GM21515 (cell line): ENCODE measurements around the gene SKA2.
"Not testable (repeated sequence)": the region's sequence is repeated elsewhere in the genome, so short reads cannot be mapped to it uniquely, and the experiment has no call there.

Source experiments
- ATAC-seq: cut with Tn5 transposase; IDR thresholded peaks from one replicate; pipeline ENCODE4 v1.9.1; 2021; ENCODE audit not compliant: unreplicated experiment

SKA2 gene, protein sequence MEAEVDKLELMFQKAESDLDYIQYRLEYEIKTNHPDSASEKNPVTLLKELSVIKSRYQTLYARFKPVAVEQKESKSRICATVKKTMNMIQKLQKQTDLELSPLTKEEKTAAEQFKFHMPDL

DNA sequence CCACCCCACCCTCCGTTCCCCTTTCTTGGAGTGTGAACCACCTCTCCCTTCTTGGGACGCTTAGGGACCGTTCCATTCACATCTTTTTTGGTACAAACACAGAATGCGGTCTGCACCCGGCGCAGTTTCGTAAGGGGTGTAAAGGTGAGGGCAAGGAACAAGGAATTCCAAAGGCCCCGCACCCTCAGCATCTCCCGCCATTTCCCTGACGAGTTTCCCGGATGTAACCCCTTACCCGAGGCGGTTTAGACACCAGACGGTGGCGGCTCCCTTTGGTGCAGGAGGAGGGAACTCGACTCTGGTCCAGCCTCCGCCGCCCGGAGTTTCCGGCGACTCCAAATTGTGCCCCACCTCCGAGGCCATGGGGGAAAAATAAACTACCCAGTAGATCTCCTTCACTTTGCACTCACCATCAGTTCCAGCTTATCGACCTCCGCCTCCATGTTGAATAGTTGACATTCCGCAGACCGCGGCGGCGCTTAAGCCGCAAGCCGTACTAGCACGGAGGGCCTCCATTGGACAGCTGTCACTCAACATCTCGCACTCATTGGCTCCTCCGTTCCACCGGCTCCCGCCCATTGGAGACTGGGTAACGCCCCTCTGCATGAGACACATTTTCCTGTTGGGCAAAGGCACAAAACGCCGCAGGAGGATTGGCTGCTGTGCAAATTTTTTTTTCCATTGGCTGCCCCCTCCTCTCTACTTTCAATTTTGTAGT is at the start of gene SKA2:
Gene SKA2, minus strand, starts transcription at position 466 of the 718 bp plus-strand sequence. Its CDS starts 23 bp downstream, at position 443.
- peak; percentile 82 for ATAC-seq

DNA sequence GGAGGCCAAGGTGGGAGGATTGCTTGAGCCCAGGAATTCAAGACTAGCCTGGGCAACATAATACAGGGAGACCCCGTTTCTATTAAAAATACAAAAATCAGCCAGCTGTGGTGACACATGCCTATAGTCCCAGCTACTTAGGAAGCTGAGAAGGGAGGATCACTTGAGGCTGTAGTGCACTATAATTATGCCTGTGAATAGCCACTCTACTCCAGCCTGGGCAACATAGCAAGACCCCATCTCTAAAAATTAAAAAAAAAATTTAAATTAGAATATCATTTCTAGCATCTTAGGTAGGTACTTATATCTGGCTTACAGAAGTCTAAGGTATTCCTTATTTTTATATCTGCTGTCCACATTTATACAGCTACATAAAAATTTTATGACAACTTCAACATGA is 47.3 kb upstream of the SKA2 start:
- ATAC-seq: no peak

DNA sequence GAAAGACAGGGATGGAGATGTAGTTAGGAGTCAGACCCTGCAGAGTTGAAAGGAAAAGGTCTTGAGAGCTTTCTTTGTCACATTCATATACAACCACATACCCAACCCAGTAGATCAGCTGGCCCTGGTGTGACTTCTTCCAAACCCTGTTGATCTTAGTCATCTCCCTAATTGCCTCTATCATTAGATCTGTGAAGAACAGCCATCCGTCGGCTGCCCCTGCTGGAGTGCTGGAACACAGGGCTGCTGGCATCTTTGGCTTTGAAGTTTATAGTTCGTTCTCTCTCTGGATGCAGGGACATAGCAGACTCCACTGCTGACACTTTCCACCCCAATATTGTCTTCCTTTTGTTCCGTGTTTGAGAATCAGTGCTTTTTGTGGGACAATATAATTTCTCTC is 44.4 kb upstream of the SKA2 start:
- ATAC-seq: no peak

DNA sequence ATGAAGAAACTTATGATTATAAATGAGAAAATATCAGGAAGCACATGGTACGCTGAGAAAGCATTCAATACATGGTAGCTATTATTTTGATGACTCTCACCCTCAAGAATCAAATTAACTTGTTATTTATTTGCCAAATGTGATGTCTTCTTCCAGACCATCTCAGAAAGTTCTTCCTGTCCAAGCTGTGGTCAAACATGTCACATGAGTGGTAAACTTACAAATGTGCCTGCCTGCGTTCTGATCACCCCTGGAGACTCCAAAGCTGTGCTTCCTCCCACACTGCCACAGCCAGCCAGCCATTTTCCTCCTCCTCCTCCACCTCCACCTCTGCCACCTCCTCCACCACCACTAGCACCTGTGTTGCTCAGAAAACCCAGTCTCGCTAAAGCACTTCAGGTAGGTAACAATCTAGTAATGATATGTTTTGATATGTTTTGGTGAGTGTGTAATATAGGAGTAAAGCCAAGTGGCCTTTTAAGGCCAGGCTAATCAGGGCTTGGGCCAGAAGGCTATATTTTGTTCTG is 38.4 kb upstream of the SKA2 start:
- no peak for ATAC-seq

DNA sequence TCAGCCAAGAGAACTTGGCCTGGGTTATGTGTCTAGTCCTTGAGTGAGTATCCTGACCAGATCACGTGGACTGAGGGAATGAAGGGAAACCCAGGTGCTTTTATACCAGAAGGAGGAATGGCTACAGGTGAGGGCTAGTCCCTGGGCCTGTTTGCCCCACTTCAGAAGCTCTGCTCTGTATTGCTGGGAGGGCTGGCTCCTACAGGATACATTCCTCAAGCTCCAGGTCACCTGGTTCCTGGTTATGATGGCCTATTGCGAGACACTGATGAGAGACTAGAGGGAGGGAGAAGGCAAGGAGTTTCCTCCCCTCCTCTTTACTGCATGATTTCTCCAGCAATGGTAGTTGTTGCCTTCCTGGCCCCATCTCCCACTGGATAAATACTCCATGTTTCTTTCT is 35.8 kb upstream of the SKA2 start:
- ATAC-seq: no peak

DNA sequence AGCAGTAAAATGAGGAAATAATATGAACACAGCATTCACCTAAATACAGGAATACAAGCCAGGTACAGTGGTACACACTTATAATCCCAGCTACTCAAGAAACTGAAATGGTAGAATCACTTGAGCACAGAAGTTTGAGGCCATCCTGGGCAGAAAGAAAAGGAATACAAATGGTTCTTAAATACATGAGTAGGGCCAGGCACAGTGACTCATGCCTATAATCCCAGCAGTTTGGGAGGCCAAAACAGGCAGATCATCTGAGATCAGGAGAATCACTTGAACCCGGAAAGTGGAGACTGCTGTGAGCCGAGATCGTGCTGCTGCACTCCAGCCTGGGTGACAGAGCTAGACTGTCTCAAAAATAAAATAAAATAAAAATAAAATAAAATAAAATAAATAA is 31.9 kb upstream of the SKA2 start:
- ATAC-seq: no peak

DNA sequence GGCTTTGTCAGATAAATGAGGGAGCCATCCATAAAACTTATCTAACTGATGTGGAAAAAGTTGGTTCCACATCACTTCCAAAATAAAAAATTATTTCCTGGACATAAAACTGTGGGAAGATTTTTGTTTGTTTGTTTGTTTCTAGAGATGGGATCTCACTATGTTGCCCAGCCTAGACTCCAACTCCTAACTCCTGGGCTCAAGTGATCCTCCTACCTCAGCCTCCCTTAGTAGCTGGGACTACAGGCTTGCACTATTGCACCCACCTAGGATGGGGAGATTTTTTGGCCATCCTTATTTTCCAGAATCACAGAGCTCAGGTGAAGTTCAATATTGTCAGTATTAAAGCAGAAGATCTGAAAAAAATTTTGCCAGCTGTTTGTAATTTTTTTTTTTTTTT is 31.0 kb upstream of the SKA2 start:
- no peak for ATAC-seq

DNA sequence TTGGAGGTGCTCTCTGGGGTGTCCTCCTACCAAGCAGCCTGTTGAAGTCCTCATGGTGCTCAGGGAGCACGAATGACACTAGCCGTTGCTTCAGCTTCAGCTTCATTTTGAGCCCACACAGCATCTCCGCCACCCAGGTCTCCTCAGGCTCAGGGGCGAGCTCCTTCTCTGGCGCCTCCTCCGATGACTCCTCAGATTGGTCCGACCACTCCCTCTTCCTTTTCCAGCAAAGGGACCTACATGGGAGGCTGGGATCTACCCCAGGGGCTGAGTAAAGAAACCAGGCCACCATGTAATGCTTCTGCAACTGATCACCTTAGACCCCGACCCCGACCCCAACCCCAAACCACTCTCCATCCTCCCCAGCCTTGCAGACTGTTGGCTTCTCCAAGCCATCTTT is 26.5 kb upstream of the SKA2 start:
- ATAC-seq: no peak

DNA sequence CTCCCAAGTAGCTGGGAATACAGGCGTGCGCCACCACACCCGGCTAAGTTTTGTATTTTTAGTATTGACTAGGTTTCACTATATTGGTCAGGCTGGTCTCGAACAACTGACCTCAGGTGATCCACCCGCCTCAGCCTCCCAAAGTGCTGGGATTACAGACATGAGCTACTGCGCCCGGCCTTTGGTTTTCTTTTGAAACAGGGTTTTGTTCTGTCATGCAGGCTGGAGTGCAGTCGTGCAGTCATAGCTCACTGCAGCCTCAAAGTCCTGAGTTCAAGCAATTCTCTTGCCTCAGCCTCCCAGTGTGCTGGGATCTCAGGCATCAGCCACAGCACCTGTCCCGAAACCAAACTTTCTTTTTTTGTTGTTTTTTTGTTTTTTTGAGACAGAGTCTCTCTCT is 25.6 kb upstream of the SKA2 start:
- no peak for ATAC-seq

DNA sequence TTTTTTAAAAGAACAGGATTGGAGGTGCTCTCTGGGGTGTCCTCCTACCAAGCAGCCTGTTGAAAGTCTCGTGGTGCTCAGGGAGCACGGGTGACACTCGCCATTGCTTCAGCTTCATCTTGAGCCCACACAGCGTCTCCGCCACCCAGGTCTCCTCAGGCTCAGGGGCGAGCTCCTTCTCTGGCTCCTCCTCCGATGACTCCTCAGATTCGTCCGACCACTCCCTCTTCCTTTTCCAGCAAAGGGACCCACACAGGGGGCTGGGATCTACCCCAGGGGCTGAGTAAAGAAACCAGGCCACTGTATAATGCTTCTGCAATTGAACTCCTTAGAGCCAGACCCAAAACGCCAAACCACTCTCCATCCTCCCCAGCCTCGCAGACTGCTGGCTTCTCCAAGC is 24.6 kb upstream of the SKA2 start:
- ATAC-seq: not testable (repeated sequence)

DNA sequence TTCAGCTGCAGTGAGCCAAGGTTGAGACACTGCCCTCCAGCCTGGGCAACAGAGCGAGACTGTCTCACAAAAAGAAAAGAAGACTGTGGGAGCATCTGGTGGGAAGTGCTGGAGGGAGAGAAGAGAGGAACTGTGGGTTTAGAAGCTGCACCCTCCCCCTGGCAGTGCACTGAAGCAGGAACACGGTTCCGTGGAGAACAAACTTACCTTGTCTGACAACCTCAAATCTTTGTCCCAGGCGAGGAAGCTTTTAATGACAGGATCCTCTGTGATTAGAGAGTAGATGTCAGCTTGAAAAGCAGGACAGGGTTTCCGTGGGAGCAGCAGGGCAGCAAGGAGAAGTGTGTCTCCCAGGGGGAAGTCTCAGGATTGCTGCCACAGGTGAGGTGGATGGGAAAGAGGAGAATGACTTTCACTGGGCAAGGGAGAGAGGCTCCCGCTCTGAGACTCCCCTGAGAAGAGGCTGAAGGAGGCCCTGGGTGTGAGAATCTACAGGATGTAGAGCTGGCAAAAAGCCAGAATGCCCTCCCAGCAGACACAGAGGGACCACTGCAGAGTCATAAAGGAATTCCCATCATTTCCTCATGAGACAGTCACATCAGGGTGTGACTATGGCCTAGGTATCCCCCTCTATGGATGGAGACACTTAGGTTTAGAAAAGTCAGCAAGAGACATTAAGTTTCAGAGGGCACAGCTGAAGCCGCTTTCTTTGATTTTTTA is 23.4 kb upstream of the SKA2 start:
- ATAC-seq: no peak

DNA sequence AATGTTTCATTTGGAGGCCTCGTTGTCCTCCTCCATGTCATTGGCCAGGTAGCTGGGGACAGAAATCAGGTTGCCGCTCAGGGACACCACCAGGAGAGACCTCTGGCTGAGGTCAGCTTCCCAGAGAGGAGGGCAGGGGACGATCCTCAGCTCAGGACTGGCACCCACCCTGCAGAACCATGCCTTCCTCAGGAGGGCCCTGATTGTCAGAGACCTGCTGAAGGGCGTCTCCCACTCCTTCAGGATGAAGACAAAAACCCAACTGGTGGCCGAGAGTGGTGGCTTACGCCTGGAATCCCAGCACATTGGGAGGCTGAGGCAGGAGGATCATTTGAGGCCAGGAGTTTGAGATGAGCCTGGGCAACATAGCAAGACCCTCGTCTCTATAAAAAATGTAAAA is 20.1 kb upstream of the SKA2 start:
- no peak for ATAC-seq

DNA sequence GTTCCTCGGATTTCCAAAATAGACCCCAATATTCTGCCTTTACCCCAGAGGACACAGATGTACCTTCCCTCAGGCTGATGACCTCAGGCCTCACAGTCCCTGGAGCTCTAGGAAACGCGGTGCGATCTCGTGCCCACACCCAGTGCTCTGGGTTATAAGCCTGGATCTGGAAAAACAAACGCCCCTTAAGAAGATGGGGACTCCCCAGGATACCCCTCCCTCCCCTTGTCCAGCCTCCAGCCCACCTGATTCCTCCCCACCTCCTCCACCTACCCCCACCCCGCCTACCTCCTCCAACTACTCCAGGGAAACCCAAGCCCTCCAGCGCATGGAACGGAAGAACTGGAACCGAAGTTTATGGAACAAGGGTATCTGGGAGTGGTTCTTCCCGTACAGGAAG is 19.7 kb upstream of the SKA2 start:
- ATAC-seq: no peak

DNA sequence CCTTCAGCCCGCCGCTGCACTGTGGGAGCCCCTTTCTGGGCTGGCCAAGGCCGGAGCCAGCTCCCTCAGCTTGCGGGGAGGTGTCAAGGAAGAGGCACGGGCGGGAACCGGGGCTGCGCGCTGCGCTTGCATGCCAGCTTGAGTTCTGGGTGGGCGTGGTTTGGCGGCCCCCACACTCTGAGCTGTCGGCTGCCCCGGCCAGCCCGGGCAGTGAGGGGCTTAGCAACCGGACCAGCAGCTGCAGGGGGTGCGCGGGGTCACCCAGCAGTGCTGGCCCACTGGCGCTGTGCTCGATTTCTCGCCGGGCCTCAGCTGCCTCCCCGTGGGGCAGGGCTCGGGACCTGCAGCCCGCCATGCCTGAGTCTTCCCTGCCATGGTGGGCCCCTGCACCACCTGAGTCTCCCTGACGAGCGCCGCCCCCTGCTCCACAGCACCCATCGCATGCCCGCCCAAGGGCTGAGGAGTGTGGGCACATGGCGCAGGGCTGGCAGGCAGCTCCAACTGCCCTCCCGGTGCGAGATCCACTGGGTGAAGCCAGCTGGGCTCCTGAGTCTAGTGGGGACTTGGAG is 17.5 kb upstream of the SKA2 start:
- no peak for ATAC-seq

DNA sequence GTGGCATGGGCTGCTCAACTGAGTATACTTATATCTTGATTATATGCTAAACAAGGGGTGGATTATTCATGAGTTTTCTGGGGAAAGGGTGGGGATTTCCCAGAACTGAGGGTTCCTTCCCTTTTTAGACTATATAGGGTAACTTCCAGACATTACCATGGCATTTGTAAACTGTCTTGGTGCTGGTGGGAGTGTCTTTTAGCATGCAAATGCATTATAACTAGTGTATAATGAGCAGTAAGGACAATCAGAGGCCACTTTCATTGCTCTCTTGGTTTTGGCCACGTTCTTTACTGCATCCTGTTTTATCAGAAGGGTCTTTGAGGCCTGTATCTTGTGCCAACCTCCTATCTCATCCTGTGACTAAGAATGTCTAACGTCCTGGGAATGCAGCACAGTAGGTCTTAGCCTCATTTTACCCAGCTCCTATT is 12.6 kb upstream of the SKA2 start:
- ATAC-seq: no peak

DNA sequence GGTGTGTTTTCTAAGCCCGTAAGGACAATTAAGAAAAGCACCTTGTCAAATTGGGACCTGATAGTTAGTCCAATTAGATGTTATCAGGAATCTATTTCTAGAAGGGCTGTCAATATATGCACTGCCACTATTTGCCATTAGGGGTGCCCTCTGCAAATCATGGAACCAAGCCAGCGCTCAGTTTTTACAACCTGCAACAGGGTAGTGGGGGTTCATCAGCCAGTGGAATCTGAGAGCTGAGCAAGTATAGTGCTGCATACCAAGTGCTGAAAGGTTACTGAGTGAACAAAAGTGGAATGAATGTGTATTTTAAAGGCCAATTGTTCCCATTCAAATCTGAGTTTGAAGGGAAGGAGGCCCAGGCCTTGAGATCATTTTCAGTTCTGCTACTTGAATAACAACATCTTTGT is 11.0 kb upstream of the SKA2 start:
- ATAC-seq: no peak

DNA sequence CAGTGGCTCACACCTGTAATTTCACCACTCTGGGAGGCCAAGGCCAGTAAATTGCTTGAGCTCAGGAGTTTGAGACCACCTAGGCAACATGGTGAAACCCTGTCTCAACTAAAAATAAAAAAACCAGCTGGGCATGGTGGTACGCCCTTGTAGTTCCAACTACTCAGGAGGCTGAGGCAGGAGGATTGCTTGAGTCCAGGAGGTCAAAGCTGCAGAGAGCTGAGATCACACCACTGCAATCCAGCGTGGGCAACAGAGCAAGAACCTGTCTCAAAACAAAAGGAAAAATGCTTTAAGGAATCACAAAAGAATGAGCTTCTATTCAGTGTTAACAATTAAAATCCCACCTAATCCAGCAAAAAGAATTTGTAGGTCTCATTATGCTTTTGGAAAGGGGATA is 6.5 kb upstream of the SKA2 start:
- ATAC-seq: no peak

DNA sequence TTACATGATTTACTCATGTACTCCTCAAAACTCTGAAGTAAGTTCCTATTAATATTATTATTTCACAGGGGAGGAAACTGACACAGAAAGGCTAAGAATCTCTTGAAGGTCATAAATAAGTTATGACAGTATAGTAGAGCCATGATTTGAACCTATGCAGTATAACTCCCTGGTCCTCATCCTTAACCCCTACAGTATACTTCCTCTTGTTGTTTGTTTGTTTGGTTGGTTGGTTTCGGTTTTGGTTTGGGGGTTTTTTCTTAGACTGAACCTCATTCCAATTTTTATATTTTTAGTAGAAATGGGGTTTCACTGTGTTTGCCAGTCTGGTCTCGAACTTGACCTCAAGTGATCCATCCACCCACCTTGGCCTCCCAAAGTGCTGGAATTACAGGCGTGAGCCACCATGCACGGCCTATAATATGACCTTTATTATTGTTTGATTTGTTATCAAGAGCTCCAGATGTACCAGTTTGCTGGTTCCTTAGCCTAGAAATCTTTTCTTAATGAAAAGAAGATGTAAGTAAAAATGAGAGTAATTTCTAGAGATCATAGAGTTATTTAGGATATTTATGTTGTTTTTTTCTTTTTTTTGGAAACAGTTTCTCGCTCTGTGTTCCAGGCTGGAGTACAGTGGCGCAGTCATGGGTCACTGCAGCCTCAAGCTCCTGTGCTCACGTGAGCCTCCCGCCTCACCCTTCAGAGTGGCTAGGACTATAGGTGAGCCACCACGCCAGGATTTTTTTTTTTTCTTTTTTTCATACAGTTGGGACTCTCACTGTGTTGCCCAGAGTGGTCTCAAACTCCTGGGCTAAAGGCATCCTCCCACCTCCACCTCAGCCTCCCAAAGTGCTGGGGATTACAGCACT is 5.4 kb upstream of the SKA2 start:
- ATAC-seq: no peak

DNA sequence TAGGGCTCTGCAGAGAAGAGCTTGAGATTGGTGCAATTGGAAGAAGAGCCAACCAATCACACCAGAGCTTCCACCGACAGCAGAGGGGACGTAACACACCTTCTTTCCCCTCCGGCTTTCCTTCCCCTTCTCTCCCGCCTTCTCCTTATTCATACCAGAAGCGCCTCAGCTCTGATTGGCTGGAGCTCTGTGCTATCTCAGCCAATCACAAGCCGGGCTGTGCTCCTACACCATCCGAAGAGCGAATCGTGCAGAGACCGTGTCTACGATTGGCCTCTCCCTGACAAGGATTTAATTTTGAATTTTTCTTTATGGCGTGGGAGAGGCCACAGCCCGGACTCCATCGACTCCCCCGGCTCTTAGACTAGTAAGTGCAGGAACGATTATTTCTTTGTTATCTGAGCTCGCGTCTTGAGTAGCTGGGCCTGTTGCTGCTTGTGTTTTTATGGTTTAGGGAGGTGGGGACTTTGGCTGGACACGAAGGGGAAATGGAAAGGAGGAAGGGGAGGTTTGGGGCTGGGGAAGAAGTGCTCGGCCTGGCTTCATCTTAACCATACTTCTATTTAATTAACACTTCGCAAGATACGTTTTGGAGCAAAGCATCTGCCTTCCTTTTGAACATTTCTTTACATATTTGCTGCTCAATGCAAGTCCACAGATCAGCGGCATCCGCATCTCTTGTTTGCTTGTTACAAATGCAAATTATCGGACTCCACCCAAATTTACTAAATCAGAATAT is 622 bp upstream of the SKA2 start, which contains the start of gene PRR11:
Gene PRR11, plus strand, starts transcription at position 308 of the 739 bp plus-strand sequence. CDS start 14,007 bp downstream, outside the sequence.
- ATAC-seq: peak; percentile 85

DNA sequence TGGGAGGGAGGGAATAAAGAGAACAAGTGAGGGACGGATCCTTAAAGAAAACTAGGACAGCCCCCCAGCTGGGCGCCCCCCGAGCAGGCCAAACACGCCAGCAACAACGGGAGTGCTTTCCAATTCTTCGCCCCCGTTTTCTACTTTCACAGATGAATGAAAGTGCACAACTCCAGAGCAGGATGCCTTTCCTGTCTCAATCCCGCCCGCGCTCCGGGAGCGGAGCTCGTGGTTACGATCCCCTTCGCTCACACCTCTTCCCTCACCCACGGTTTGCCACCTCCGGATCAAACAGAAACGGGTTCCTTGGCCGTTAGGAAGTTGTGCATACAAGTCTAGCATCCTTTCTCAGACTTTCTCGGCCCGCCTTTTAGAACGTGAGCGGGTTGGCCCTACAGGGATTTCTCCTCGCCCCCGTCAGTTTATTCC is 680 bp downstream of the SKA2 start:
- no peak for ATAC-seq
